Daoy (cell line): Measurements from ENCODE around the gene APBA1. TPM values are rescaled to one million over a fixed set of nuclear protein-coding genes. Genes with fewer than 3 reads are reported as not detected.
A peak's percentile ranks its signal among the peaks of the same experiment; 100 is the strongest.

ENCODE experiments used
- DNase-seq: peaks from one replicate; pipeline ENCODE4 v3.0.0-alpha.2; 2015; ENCODE audit warnings: low read depth
- total RNA-seq: library from RNA; depleted of rRNA; stranded (reverse); fragments of >200 nt; shearing (Covaris generic); gene quantifications from 2 replicates; pipeline ENCODE4 v1.2.3, GENCODE V29; 2014; rRNA removed

Gene APBA1
- 1.7 and 6.7 TPM in 2 replicates for total RNA-seq

DNA sequence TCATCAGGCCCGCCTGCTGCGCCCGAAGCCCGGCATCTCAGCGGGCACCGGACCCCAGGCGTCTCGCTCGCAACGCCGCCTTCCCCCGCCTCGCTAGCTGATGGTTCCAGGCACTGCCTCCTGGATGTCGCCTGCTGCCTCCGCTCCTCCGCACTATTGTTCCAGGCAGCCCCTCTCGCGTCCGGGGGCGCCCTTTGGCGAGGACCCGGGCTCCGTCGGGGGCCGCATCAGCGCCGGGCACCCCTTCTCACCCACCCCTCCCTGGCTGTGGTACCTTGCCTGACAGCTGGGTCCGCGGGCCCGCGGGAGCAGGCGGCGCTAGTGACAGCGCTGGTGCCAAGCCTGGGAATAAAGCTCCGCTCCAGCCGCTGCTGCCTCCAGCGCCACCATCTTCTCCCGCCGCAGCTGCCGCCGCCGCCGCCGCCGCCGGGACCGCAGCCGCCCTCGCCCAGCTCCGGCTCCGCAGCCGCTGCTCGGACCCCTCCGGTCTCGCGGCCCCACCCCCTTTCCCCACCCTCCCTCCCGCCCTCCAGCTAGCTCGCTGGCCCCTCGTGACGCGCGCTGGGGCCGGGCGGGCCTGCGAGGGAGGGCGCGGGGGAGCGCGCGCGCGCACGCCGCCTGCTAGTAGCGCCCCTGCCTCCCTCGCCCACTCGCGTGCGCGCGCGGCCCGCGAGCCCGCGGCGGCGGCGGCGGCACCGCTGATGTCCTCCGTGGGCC lies at the start of gene APBA1:
Gene APBA1 (minus strand): TSS at position 493 of the 717 bp plus-strand sequence.
- peak; percentile 61 for DNase-seq

DNA sequence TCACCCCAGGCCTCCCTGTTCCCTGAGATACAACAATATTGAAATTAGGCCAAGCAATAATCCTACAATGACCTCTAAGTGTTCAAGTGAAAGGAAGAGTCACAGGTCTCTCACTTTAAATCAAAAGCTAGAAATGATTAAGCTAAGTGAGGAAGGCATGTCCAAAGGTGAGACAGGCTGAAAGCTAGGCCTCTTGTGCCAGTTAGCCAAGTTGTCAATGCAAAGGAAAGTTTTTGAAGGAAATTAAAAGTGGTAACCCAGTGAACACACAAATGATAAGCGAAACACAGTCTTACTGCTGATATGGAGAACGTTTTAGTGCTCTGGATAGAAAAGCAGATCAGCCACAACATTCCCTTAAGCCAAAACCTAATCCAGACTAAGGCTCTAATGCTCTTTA lies 47.8 kb upstream of the APBA1 start:
- DNase-seq, result no peak

DNA sequence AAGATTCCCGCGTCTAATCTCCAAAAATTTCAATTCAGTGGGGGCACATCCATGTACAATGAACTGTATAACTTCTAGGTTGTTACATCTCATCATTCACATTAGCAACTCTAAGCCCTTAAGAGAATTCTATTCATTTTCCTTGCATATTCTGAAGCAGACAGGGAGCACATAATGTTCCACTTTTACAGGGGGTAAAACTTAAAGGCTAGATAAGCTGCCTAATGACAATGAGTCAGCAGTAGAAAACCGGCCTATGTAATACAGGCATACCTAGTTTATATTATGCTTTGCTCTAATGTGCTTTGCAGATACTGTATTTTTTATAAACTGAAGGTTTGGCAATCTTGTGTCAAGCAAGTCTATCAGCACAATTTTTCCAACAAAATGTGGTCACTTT lies 47.2 kb upstream of the APBA1 start:
- no peak for DNase-seq

DNA sequence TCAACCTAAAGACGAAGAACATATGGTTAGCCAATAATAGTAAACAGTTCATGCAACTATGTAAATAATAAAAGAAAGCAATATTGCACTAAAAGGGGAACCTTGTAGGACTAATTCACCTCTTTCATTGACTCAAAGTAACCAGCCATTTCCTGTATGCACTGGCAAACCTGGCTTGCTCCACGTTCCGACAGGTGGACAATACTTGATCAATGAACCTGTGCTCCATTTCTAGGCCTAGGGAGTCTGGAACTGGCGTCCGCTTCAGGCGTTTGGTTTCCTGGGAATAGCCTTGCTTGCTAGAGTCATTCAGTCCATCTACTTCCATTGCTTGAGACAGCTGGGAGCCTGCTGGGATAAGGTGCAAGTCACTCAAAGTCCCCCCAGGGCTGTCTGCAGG lies 46.0 kb upstream of the APBA1 start:
- no peak for DNase-seq

DNA sequence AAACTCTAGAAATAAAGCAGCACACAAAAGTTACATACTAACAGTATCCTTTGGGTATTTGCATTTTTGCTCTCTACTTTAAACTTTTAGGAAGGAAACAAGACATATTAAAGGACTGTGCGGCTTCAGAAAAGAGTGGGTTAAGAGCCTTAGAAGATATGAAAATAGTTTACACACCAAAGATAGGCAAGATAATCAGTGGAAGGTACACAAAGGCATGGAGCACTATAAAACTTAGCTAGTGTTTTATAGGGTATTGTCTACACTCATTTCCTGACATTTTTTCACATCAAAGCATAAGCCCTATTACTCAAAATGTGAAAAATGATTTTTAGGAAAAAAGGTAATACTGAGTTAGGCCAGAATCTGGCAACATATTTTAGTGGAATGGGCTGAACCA lies 43.7 kb upstream of the APBA1 start:
- no peak for DNase-seq

DNA sequence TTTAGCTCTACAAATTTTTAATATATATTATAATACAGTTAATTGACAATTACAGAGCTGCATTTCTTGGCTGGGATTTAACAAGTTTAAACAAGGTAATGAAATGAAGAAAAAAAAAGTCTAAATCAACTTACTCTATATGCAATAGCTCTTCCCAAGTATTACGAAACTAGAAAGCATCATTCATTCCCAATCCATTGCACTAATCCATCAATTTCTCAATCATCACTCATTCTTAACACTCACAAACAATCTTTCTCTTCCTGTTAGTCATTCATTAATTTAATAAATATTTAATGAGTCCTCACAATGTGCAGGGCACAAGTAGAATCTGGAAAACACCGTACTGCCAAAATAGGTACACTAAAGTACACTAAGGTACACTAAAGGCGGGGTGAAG lies 42.9 kb upstream of the APBA1 start:
- DNase-seq, result no peak

DNA sequence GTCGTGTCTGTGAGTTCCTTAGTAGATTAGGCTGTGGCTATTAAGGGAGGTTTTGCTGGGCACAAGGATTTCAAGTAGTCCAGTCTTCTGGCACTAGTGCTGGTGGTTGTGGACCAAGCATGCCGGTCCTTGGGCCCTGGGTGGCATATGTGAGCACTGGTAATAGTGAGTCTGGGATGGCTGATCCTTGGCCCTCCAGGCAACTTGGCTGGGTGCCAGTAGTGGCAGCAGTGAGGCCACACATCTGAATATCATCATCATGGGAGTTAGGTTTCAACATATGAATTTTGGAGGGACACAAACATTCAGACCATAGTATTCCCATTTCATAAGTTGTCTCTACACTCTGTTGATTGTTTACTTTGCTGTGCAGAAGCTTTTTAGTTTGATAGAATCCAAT lies 25.3 kb upstream of the APBA1 start:
- no peak for DNase-seq

DNA sequence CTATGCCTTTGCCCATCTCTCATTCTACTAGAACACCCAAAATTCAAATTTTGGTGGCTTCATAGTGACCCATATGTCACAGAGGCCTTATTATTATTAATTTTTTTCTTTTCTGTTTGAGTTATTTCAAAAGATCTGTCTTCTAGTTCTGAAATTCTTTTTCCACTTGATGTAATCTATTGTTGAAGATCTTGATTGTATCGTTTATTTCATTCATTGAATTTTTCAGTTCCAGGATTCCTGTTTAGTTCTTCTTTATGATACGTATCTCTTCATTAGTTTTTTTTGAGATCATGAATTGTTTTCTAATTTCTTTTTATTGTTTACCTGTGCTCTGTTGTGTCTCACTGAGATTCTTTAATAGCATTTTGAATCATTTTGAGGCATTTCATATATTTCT lies 24.6 kb upstream of the APBA1 start:
- no peak for DNase-seq

DNA sequence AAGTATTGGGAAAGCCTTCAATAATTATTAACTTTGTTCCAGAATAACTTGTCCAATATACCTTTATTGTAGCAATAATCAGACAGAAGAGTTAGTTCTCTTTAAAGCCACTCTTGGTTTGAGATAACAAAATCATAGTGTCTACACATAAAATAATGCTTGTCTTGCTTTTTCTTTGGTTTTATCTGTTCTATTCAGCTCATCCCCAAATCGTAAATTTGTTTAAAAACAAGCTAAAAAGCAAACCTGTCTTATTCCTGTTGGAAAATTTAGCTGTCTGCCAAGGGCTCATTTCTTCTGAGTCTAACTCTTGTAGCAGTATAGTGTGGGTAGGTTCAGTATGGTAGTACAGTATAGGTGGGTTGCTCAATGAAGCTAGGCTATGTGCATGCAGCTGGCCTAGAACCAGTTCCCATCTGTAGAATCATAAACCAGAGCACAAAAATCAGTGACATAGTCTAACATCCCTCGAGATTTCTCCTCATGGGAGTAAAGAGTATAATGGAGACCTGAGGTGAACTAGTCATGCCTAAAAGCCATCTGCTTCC lies 17.9 kb upstream of the APBA1 start:
- DNase-seq, result no peak

DNA sequence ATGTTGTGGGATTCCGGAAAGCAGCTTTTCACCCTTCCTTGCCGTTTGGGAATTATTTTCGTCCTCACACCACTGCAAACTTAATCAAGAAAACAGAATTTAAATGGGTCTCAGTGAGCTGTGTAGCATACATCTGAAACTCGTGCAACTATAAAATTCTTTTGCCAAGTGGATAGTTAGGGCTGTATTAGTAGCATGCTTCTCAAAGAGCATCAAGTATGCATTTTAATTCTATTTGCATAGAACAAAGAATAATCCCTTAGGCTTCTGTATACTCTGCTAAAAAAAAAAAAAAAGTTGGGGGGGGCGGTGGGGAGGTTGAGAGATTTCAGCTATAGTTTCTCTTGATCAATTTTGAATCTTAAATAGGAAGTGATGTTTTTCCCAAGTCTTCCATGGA lies 11.8 kb upstream of the APBA1 start:
- no peak for DNase-seq

DNA sequence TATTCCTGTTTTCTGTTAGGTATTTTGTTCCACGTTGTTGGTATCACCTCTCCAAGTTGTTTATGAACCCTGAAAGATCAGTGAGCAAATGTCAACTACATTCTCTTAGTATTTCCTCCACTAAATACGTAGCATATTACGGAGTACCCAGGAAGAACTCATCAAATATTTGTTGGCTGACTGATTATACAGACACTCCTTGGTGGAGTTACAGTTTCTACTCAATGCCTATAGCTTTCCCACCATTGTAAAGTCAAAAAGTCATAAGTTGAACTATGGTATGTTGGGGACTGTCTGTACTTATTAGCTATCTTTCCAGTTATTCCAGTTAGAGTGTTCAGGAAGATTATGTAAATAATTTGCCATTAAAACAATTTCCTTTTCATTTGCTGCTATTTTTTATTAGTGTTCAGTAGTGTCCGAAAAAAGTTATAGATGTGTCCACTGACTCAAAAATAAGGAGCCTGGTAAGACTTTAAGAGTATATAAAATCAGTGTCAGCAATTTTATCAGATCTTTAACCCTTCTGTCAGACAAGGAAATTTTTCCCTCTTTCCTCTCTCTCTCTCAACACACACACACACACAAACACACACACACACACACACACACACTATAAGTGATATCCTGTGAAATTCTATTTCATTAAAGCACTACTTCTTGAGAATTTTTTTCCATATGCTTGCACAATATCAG lies 6.8 kb upstream of the APBA1 start:
- DNase-seq, result no peak

DNA sequence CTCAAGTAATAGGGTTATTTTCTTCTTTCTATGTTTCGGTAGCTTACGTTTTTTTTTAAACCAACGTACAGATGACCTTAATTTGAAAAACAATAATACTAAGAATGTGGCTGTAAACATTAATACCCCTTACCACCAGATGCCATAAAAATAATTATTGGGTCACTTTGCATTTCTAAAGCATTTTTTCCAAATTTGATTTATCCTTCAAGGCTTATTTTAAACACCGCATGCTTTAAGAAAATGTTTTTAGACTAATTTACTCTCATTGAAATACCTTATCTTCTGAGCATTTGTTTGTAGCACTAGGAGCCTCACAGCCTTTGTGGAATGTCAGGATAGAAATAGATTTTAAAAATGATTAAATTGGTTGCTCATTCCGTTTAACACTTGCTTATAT lies 5.8 kb upstream of the APBA1 start:
- no peak for DNase-seq

DNA sequence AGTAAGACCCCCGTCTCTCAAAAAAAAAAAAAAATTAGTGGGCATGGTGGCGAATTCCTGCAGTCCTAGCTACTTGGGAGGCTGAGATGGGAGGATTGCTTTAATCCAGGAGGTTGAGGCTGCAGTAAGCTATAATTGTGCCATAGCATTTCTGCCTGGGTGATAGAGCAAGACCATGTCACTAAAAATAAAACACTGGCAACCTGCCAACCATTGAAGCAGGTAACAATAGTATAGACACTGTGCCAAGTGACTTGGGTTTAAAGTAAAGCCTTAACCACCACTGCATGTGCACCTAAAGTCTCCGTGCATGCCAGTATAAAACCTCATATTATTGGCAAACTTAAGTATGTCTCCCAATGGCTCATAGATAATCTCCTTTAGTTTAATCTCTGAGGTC lies 3.4 kb upstream of the APBA1 start:
- DNase-seq, result no peak

DNA sequence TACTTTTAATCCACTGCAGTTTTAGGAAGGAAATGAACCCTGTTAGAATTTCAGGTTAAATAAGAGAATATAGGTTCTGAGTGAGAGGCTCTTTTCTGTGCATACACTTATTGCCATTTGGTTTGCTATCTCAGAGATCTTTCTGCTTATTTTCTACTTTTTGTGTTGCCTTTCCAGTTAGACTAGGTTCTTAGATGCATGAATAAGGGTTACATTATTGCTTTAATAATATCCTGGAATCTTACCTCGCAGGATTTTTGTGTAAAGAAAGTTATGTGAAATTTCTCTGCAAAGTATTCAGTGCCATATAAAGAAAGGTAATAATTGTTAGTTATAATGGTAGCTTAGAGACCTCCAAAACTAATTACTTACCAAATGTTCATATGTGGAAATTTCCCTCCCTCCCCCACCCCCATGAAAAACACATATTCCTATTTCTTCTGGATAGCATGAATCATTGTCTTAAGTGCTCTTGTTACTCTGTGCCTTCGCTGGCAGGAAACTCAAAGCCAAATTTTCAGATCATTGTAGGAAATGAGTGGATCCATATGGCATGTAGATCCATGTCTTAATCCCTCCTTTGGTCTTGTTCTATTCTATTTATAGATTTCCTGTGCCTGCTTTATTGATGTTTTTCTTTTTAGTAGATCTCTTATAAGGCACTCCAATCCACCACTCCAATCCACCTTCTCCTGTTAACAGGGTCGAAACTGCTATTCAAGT lies 2.7 kb upstream of the APBA1 start:
- DNase-seq, result peak; percentile 67

DNA sequence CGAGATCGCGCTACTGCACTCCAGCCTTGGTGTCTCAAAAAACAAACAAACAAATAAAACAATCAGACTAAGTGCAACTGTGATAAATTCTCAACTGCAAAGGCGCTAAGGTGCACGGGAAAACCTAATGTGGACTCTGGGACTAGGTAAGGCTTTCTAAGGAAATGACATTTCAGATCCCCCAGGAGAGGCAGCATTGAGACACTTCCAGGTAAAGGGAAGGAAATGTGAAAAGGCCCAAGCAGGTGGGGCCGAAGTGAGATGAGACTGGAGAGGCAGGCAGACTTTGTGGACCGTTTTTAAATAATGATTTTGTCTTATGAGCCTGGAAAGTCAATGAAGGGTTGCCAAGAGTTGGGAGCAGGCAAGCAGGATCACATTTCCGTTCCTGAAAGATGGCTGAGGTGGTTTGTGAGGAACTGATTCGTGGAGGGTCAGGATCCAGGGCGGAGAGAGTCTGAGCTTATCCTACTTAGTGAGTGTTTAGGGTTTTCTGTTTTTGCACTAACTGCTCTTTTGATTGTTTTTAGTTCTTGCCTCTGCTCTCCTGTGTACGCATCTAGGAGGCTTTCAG lies 2.0 kb upstream of the APBA1 start:
- DNase-seq, result peak; percentile 18

DNA sequence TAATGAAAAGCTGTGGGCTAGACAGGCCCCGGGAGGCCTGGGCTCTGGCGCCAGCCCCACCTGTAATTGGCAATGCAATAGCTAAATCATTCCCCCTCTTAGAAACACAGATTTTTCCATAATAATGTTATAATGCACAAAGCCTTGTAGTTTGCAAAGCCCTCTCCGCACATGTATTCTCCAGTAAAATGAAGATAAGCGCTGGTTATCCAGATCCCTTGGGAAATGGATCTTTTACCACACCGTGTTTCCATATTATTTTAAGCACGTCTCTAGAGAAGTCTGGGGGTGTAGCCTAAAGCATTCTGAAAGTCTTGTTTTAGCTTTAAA lies 1.1 kb upstream of the APBA1 start:
- no peak for DNase-seq

DNA sequence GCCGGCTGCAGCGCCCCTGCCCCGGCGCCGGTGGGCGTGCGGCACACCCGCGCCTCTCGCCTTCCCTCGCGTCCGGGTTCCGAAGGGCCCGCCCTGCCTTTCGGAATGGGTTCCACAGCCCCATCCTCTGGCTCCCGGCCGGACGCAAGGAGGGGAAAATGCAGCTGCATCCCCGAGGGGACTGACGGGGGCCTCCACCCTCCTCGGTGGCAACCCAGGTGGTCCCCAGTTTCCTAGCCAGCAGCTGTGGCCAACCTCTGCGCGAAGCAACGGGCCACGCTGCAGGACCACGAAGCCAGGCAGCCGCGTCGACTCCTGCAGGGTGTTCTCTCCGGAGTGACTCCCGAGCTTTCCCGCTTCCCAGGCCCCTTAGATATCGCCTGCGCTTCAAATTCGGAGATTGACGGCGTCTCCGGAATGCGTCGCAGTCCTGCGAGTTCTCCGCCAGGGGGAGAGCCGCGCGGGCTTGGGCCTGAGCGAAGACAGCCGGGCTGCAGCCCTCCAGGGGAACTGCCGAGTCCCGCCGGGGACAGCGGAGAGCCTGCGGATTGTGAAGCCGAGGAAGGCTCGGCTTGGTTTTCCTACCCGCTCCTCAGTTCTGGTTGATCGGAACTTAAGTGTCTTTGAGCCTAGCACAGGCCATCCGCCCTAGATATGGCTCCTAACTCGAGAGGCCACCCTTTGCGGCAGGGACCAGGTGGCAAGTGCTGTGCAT lies 582 bp upstream of the APBA1 start:
- peak; percentile 92 for DNase-seq

DNA sequence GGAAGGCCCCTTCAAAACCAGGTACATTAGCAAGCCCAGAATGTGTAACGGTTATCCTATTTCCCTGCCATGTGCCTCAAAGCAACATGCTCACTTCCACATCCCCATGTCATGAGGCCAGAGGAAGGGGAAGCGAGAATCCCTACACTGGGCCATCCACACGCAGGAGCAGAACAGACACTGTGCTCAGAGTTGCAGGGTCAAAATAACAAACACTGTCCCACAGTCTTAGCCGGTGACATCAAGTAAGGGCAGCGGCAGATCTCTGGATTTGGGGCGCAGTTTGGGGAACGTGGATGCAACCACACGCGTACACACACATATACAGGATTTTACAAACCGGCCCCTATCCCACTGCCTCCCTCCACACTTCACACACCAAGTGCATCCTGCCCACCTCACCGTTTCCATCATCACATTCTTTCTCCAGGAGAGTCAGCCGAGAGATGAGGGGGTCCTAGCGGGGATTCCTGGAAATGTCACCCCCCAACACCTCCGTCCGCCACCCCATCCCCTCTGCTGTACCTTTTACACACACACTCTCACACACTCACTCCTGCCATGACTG lies 776 bp downstream of the APBA1 start:
- no peak for DNase-seq

DNA sequence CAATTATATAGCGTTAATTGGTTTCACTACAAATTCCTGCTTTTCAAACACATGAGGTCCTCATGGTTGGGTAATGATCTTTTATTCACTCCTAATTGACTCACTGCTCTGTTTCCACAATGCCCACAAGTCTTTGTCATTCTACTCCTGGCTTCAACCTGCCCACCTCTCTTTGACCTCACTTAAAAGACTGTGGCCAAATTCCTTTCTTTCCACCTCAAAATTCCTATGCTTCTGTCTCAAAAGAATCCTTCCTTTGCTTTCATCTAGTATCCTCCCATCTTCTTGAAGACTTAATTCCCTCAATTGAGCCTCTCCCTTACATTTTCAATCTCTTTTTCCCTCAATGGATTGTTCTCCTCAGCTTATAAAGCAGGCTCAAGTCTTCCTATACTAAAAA lies 4.9 kb downstream of the APBA1 start:
- DNase-seq, result no peak

DNA sequence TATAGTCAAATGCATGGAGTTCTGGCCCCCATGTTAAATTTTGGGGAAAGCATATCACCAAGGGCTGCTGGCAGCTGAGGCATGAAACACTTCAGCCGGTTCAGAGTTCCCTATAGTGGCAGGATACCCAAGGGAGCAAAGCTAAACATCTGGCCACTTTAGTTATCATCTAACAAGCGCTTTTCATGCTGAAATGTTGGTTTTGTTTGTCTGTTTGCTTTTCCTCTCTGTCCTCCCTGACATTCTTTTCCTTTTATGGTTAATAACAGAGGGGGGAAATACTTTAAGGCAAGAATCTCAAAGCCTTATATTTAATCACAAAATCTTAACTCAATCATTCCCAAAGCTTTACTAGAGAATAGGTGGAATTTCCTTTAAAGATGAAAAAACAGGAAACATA lies 11.9 kb downstream of the APBA1 start:
- DNase-seq, result no peak

DNA sequence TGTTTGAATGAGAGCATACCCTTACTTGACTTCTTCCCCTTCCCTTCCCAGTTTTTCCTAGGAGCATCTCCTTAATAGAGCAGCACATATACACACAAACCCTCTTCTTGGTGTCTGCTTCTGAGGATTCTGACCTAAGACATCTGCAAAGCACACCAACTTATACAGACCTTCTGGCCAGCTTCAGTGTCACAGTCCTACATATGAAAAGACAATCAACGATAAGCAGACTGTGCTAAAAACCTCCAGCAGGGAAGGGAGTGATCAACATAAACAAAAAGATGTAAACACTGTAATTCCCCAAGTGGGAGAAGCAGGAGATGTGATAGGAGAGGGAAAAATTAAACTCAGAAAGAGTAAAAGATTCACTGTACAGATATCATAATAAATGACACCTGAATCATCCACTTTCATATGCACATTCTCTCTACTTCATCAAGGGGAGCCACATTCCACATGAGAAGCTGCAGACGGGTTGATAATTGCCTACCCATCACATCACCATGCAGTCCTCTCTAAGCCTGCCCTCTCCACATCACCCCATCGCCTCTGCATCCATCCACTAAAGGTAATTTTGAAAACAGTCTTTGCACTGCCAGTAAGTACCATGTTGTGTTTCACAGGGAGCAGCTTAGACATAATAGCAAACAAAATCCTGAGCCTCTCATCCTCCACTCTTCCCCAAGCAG lies 13.0 kb downstream of the APBA1 start:
- DNase-seq, result no peak
